ENCODE data around the gene SMG7.

Gene SMG7

GRCh38 chr1:183585038-183585437, 112.7 kb downstream of the SMG7 start:
- Histone ChIP-seq H3K4me3 (ENCODE audit: low read depth, low read length) (no peak overlapping the region), H3K9me3 (no peaks in the 10 kb centered on the region), H3K36me3 (no peaks in the 10 kb centered on the region), H3K27me3 (no peaks in the 10 kb centered on the region), H3K4me1 (no peaks in the 10 kb centered on the region)
- no peak for DNase-seq
- TF ChIP-seq CTCF (IDR thresholded peaks at IDR 0.05; ENCODE audit: low read depth, low read length), result no peak

- Histone ChIP-seq H3K4me1 (no peaks in the 10 kb centered on the region), H3K9me3 (no peaks in the 10 kb centered on the region), H3K27me3 (no peaks in the 10 kb centered on the region), H3K4me3 (ENCODE audit: low read depth, low read length) (no peak overlapping the region), H3K36me3 (no peaks in the 10 kb centered on the region)
- no peak for TF ChIP-seq CTCF (IDR thresholded peaks at IDR 0.05; ENCODE audit: low read depth, low read length)
- DNase-seq, result no peak
These were observed 114.2 kb downstream of the SMG7 start for GRCh38 chr1:183586455-183586854.

- DNase-seq, result no peak
- H3K4me1 ChIP-seq, result no peaks in the 10 kb centered on the region
- H3K27me3 ChIP-seq, result no peaks in the 10 kb centered on the region
- H3K4me3 ChIP-seq (ENCODE audit: low read depth, low read length), result no peak overlapping the region
- no peak for TF ChIP-seq CTCF (IDR thresholded peaks at IDR 0.05; ENCODE audit: low read depth, low read length)
- no peaks in the 10 kb centered on the region for H3K36me3 ChIP-seq
- no peaks in the 10 kb centered on the region for H3K9me3 ChIP-seq
These were observed 114.6 kb downstream of the SMG7 start for GRCh38 chr1:183586926-183587325.

- H3K36me3 ChIP-seq, result no peaks in the 10 kb centered on the region
- H3K9me3 ChIP-seq, result no peaks in the 10 kb centered on the region
- no peaks in the 10 kb centered on the region for H3K4me1 ChIP-seq
- TF ChIP-seq CTCF (IDR thresholded peaks at IDR 0.05; ENCODE audit: low read depth, low read length), result no peak
- H3K27me3 ChIP-seq, result no peaks in the 10 kb centered on the region
- DNase-seq, result no peak
- H3K4me3 ChIP-seq (ENCODE audit: low read depth, low read length), result no peak overlapping the region
These were observed 116.5 kb downstream of the SMG7 start for GRCh38 chr1:183588827-183589226.

GRCh38 chr1:183589384-183589783, 117.1 kb downstream of the SMG7 start:
- Histone ChIP-seq H3K4me1 (no peaks in the 10 kb centered on the region), H3K36me3 (no peaks in the 10 kb centered on the region), H3K27me3 (no peaks in the 10 kb centered on the region), H3K4me3 (ENCODE audit: low read depth, low read length) (no peak overlapping the region), H3K9me3 (no peaks in the 10 kb centered on the region)
- no peak for TF ChIP-seq CTCF (IDR thresholded peaks at IDR 0.05; ENCODE audit: low read depth, low read length)
- DNase-seq, result no peak

- no peak overlapping the region for H3K4me3 ChIP-seq (ENCODE audit: low read depth, low read length)
- no peaks in the 10 kb centered on the region for H3K9me3 ChIP-seq
- H3K4me1 ChIP-seq, result no peaks in the 10 kb centered on the region
- H3K27me3 ChIP-seq, result no peaks in the 10 kb centered on the region
- no peak for TF ChIP-seq CTCF (IDR thresholded peaks at IDR 0.05; ENCODE audit: low read depth, low read length)
- H3K36me3 ChIP-seq, result no peaks in the 10 kb centered on the region
- DNase-seq, result no peak
These were observed 117.6 kb downstream of the SMG7 start for GRCh38 chr1:183589874-183590243.
